K562 (cell line): ENCODE measurements around the gene TENM4. TPM values are rescaled to one million over a fixed set of nuclear protein-coding genes. Genes with fewer than 3 reads are reported as not detected.

Experiments
- ATAC-seq: fragments of 200-7000 bp; cut with Tn5 transposase; 3 replicates; pipeline ENCODE4 v1.9.1; 2020; ENCODE audit warnings: moderate library complexity
- BruUV-seq: library from RNA; stranded (reverse); fragments of 400-500 nt; replicated peaks from 2 replicates; lab custom pipeline; 2021; lab: Mats Ljungman, UMichigan
- CTCF ChIA-PET: fragments of 300-600 bp; formaldehyde crosslinking; extraction: SDS; loops from one replicate; lab custom pipeline; 2021; ENCODE audit warnings: low intra/inter-chr PET ratio; lab: Yijun Ruan, JAX
- POLR2A ChIA-PET: fragments of 300-600, 350-650 bp; sonication (Branson Sonifier 250); formaldehyde crosslinking; extraction: SDS; loops from one replicate; lab custom pipeline; 2021; ENCODE audit warnings: antibody characterized with exemption, inconsistent platforms; lab: Yijun Ruan, JAX
- DNase-seq, 4 experiments: peaks; one replicate each; pipeline versions ENCODE4 v3.0.0 to v3.0.0-alpha.2; 2011 to 2018; ENCODE audit warnings: low spot score in 3 of 4, mixed read lengths in 3 of 4; ENCODE audit errors: extremely low read depth in 1 of 4
- FAIRE-seq: peaks from 2 replicates; lab custom pipeline; 2011; peaks lifted over from hg19 to GRCh38; lab: Jason Lieb, UNC
- H2AFZ ChIP-seq: 2 replicates; pipeline ENCODE4 v1.6.0; 2011; ENCODE audit warnings: low read depth, low read length, control low read depth, inconsistent platforms
- H3K27ac ChIP-seq: fragments of 200-600 bp; 3 replicates; pipeline ENCODE4 v1.8.0; 2011; ENCODE audit warnings: low read depth, mild to moderate bottlenecking, control low read depth, inconsistent platforms, low read length, moderate library complexity, mixed read lengths; ENCODE audit errors: extremely low read depth
- H3K27me3 ChIP-seq, 2 experiments: fragments of 300-600 bp in 1 of 2; 2 replicates in 1 of 2; 3 replicates in 1 of 2; pipeline versions ENCODE4 v1.6.0 to v1.8.0; 2011; ENCODE audit warnings: inconsistent platforms in 2 of 2, low read length in 2 of 2, mild to moderate bottlenecking in 1 of 2, mixed read lengths in 1 of 2, moderate library complexity in 1 of 2; ENCODE audit not compliant: control insufficient read depth in 2 of 2, insufficient read depth in 2 of 2
- H3K36me3 ChIP-seq: fragments of 300-600 bp; 3 replicates; pipeline ENCODE4 v1.8.0; 2011; ENCODE audit warnings: mild to moderate bottlenecking, low read length, inconsistent platforms; ENCODE audit not compliant: control insufficient read depth, insufficient read depth
- H3K4me1 ChIP-seq, 2 experiments: fragments of 200-600 bp in 1 of 2; replicated peaks in 1 of 2; 2 replicates in 1 of 2; 3 replicates in 1 of 2; pipeline versions ENCODE4 v1.5.1 to v1.8.0; 2011; ENCODE audit warnings: inconsistent platforms in 2 of 2, low read length in 2 of 2, mild to moderate bottlenecking in 1 of 2, mixed read lengths in 1 of 2, moderate library complexity in 1 of 2; ENCODE audit not compliant: control insufficient read depth in 2 of 2, insufficient read depth in 2 of 2
- H3K4me2 ChIP-seq: 2 replicates; pipeline ENCODE4 v1.6.1; 2011; ENCODE audit warnings: low read length, control low read depth, inconsistent platforms, mixed read lengths; ENCODE audit not compliant: insufficient read depth
- H3K4me3 ChIP-seq: fragments of 200-600 bp; sonication (generic), shearing (Covaris generic); 2 replicates; pipeline ENCODE4 v1.5.1; 2016; ENCODE audit warnings: control low read depth, inconsistent platforms
- H3K79me2 ChIP-seq: fragments of 200-600 bp; 3 replicates; pipeline ENCODE4 v1.8.0; 2011; ENCODE audit warnings: low read length, inconsistent platforms; ENCODE audit not compliant: control insufficient read depth, insufficient read depth
- H3K9ac ChIP-seq, 2 experiments: 2 replicates each; pipeline versions ENCODE4 v1.6.0 to v1.6.1; 2011; ENCODE audit warnings: low read depth in 2 of 2, low read length in 2 of 2, control low read depth in 1 of 2, inconsistent platforms in 1 of 2, mild to moderate bottlenecking in 1 of 2, mixed read lengths in 1 of 2; ENCODE audit not compliant: insufficient read depth in 1 of 2
- H3K9me1 ChIP-seq: one replicate; pipeline ENCODE4 v1.6.0; 2011; ENCODE audit warnings: inconsistent platforms, mild to moderate bottlenecking, low read length, moderate library complexity; ENCODE audit not compliant: control insufficient read depth, insufficient read depth
- H3K9me3 ChIP-seq: replicated peaks from 2 replicates; pipeline ENCODE4 v1.5.1; 2011; ENCODE audit warnings: low read depth, low read length, inconsistent platforms; ENCODE audit not compliant: control insufficient read depth, insufficient read depth
- H4K20me1 ChIP-seq: replicated peaks from 2 replicates; pipeline ENCODE4 v1.6.1; 2011; ENCODE audit warnings: low read length, inconsistent platforms, mixed read lengths; ENCODE audit not compliant: control insufficient read depth, insufficient read depth
- C11orf30 ChIP-seq: fragments of 450-650 bp; IDR thresholded peaks from 2 replicates; pipeline ENCODE4 v1.6.1; 2016; ENCODE audit warnings: low read depth, mild to moderate bottlenecking
- ERF ChIP-seq: fragments of 450-650 bp; formaldehyde crosslinking; IDR thresholded peaks from 2 replicates; pipeline ENCODE4 v1.4.0; 2020; ENCODE audit warnings: mild to moderate bottlenecking, mixed read lengths
- KLF1 ChIP-seq: fragments of 450-650 bp; IDR thresholded peaks from 2 replicates; pipeline ENCODE4 v1.6.1; 2016; ENCODE audit warnings: missing genetic modification characterization, missing compliant biosample characterization
- SMAD1 ChIP-seq: fragments of 150-350 bp; IDR thresholded peaks from 2 replicates; pipeline ENCODE4 v1.6.1; 2014; ENCODE audit warnings: low read length, low read depth; ENCODE audit not compliant: partially characterized antibody
- THAP12 ChIP-seq: fragments of 250-450 bp; sonication (Bioruptor Pico); IDR thresholded peaks from 2 replicates; pipeline ENCODE4 v1.9.0; 2021; ENCODE audit warnings: mild to moderate bottlenecking, inconsistent platforms
- ZNF316 ChIP-seq: fragments of 450-650 bp; IDR thresholded peaks from 2 replicates; pipeline ENCODE4 v1.6.1; 2016
- ZNF609 ChIP-seq: sonication (generic); formaldehyde crosslinking; IDR thresholded peaks from 2 replicates; pipeline ENCODE4 v1.8.1; 2023; ENCODE audit warnings: missing genetic modification reagents, mild to moderate bottlenecking, borderline replicate concordance
- WGBS: fragments of 100-300 bp; shearing (Covaris generic); methylation state at CpG from one replicate; pipeline ENCODE4 v1.1.6; 2016; ENCODE audit warnings: low coverage, mixed read lengths; ENCODE audit not compliant: insufficient coverage; ENCODE audit errors: missing lambda C conversion rate; 5-methylcytosine and 5-hydroxymethylcytosine counted together
- in situ Hi-C: fragments of 300-500 bp; cut with MboI; formaldehyde crosslinking; loops from 4 replicates; pipeline ENCODE4 v1.15.0; 2018; ENCODE audit warnings: inconsistent platforms, mixed read lengths
- intact Hi-C: fragments of 100-400 bp; cut with micrococcal nuclease; formaldehyde crosslinking; loops from 2 replicates; pipeline ENCODE4 v1.14.2; 2022
- polyA plus RNA-seq, 8 experiments: library from polyadenylated mRNA; depleted of rRNA in 4 of 8; stranded (reverse) in 5 of 8; unstranded in 3 of 8; fragments of >200 nt; fragmentation: Nextera tagmentation in 2 of 8; fragmentation: Illumina TruSeq in 1 of 8; extraction: Ambion mirVana in 2 of 8; extraction: Trizol in 1 of 8; gene quantifications; 2 replicates each; pipeline versions ENCODE4 v1.2.1 to v1.2.3, GENCODE V29; 2011 to 2014; ENCODE audit warnings: inconsistent platforms in 1 of 8, missing spikeins in 1 of 8
- total RNA-seq, 7 experiments: library from RNA; depleted of rRNA in 6 of 7; stranded (reverse); fragments of >200 nt in 6 of 7; fragmentation: Illumina TruSeq in 2 of 7; extraction: Trizol in 2 of 7; gene quantifications; 2 replicates each; pipeline versions ENCODE4 v1.2.1 to v1.2.3, GENCODE V29; 2011 to 2021; ENCODE audit warnings: low replicate concordance in 1 of 7

Gene TENM4
- total and polyA plus RNA-seq, 9 of the 15 experiments (the other 6 are each of a cell fraction or from before 2014, with no cell fraction given): 0.16 TPM; not detected in 8

GRCh38 chr11:78933350-78933749 lies 507.5 kb downstream of the TENM4 start (continued):
- TF ChIP-seq KLF1: no peak
- TF ChIP-seq C11orf30: no peak

- FAIRE-seq (no peak), ATAC-seq (no peak), DNase-seq (no peak)
- no peaks in the 10 kb centered on the region; the same call in 2 of the 3 replicates for H3K36me3 ChIP-seq
- no TSS peak for BruUV-seq
- 0% methylated on average over 11 of the region's 11 CpGs for WGBS
- no peak overlapping the region for H3K27ac ChIP-seq
- H2AFZ ChIP-seq: no peak overlapping the region
- H3K4me3 ChIP-seq: no peak overlapping the region
- H3K27me3 ChIP-seq: peaks cover 6 to 14% of the 10 kb centered on the region in 2 experiments; a peak in 2 of 5 replicates
- no peaks in the 10 kb centered on the region for H3K79me2 ChIP-seq
- no peaks in the 10 kb centered on the region for H3K4me1 ChIP-seq
- no peak overlapping the region for H3K4me2 ChIP-seq
- intact Hi-C loops: no loop called here
- TF ChIP-seq SMAD1 (no peak), THAP12 (CRISPR knock-in tag) (no peak), ERF (CRISPR knock-in tag) (no peak), ZNF316 (no peak), ZNF609 (no peak)
- no peak overlapping the region for H3K9ac ChIP-seq
- ChIA-PET POLR2A (no interaction called here), CTCF (no interaction called here)
- H4K20me1 ChIP-seq: no peaks in the 10 kb centered on the region
- H3K9me1 ChIP-seq: no peaks in the 10 kb centered on the region
- no peaks in the 10 kb centered on the region for H3K9me3 ChIP-seq
- in situ Hi-C loops: no loop called here
Measured at GRCh38 chr11:78932757-78933156, 508.1 kb downstream of the TENM4 start.
